GM12875 (cell line): ENCODE results near the gene ARHGEF18.

Experiments
- H3K4me3 ChIP-seq: one replicate; pipeline ENCODE4 v1.5.1; 2011; ENCODE audit warnings: low read depth, low read length, control low read depth
- TF ChIP-seq, protein P1 (sequence below): IDR thresholded peaks from 2 replicates; pipeline ENCODE4 v1.5.1; 2011; ENCODE audit warnings: low read depth, mild to moderate bottlenecking, control low read depth, inconsistent platforms, low read length, moderate library complexity, borderline replicate concordance; ENCODE audit not compliant: insufficient read depth

The ARHGEF18 gene

GRCh38 chr19:7312816-7313215, 35.9 kb upstream of the ARHGEF18 start:
- no peak overlapping the region for H3K4me3 ChIP-seq
- TF ChIP-seq, protein P1, sequence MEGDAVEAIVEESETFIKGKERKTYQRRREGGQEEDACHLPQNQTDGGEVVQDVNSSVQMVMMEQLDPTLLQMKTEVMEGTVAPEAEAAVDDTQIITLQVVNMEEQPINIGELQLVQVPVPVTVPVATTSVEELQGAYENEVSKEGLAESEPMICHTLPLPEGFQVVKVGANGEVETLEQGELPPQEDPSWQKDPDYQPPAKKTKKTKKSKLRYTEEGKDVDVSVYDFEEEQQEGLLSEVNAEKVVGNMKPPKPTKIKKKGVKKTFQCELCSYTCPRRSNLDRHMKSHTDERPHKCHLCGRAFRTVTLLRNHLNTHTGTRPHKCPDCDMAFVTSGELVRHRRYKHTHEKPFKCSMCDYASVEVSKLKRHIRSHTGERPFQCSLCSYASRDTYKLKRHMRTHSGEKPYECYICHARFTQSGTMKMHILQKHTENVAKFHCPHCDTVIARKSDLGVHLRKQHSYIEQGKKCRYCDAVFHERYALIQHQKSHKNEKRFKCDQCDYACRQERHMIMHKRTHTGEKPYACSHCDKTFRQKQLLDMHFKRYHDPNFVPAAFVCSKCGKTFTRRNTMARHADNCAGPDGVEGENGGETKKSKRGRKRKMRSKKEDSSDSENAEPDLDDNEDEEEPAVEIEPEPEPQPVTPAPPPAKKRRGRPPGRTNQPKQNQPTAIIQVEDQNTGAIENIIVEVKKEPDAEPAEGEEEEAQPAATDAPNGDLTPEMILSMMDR: no peak

DNA sequence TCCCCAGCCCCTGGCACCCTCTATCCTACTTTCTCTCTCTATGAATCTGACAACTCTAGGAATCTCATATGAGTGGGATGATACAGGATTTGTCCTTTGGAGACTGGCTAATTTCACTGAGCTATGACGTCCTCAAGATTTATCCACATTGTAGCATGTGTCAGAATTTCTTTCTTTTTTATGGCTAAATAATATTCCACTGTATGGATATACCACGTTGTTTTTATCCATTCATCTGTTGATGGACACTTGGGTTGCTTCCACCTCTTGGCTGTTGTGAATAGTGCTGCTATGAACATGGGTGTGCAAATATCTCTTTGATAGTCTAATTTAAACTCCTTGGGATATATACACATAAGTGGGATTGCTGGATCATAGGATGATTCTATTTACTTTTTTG, 30.6 kb upstream of the ARHGEF18 start:
- H3K4me3 ChIP-seq: no peak overlapping the region
- TF ChIP-seq, protein P1: no peak

- no peak overlapping the region for H3K4me3 ChIP-seq
- TF ChIP-seq, protein P1: peak; percentile 59; the same call in 1 of the 2 replicates
These were observed 22.4 kb upstream of the ARHGEF18 start for GRCh38 chr19:7326105-7326877.

DNA sequence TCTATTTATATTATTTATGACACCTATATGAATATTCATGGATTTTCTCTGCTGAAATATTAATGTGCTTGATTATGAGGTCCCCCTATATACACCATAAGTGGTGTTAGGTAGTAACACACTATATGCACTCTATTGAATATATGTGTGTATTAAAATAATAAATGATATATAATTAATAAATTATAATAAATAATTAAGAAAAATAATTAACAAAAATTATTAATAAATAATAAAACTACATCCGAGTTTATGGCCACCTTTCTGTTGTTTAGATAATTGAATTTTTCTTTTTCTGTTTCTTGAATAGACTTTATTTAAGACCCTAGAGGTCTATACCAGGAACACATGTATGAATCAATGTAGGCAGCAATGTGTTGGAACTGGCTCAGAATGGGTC, 20.9 kb upstream of the ARHGEF18 start:
- no peak overlapping the region for H3K4me3 ChIP-seq
- TF ChIP-seq, protein P1: no peak

GRCh38 chr19:7328647-7329046, 20.1 kb upstream of the ARHGEF18 start:
- TF ChIP-seq, protein P1: no peak
- H3K4me3 ChIP-seq: no peak overlapping the region

- TF ChIP-seq, protein P1: no peak
- H3K4me3 ChIP-seq: no peak overlapping the region
These were observed 17.3 kb upstream of the ARHGEF18 start for GRCh38 chr19:7331446-7331845.
